ENCODE data around the gene GRHL1. TPM values are rescaled to one million over a fixed set of nuclear protein-coding genes. Genes with fewer than 3 reads are reported as not detected.
A peak's percentile ranks its signal among the peaks of the same experiment; 100 is the strongest.

GRHL1 gene
- total and polyA plus RNA-seq, 9 of the 15 experiments (the other 6 are each of a cell fraction or from before 2014, with no cell fraction given) = 1.7 to 6.1 (median 4.7) TPM

- TF ChIP-seq TFE3 (CRISPR knock-in tag; IDR thresholded peaks at IDR 0.05) (peak; percentile 84), NR4A1 (CRISPR knock-in tag; IDR thresholded peaks at IDR 0.05) (no peak), NR4A1 (tag; IDR thresholded peaks at IDR 0.05) (peak; percentile 54; the same call in 1 of the 2 replicates), PTTG1 (tag; IDR thresholded peaks at IDR 0.05; ENCODE audit: low read depth) (no peak), RBM17 (IDR thresholded peaks at IDR 0.05; ENCODE audit: borderline replicate concordance, low read depth, low read length) (no peak), MYBL2 (IDR thresholded peaks at IDR 0.05; ENCODE audit: low read depth) (no peak), MYBL2 (CRISPR knock-in tag; IDR thresholded peaks at IDR 0.05; ENCODE audit: borderline replicate concordance) (no peak), SMARCA5 (IDR thresholded peaks at IDR 0.05) (0 out of 2 replicates have a peak, but pooled peaks have one; percentile 60), RBM22 (IDR thresholded peaks at IDR 0.05; ENCODE audit: low read depth, low read length, poor library complexity, severe bottlenecking) (no peak), ZNF197 (CRISPR knock-in tag; IDR thresholded peaks at IDR 0.05; ENCODE audit: low read depth) (no peak), ZFPM2 (CRISPR knock-in tag; IDR thresholded peaks at IDR 0.05) (no peak), ZNF644 (tag; IDR thresholded peaks at IDR 0.05; ENCODE audit: low read depth) (no peak), SMARCC2 (IDR thresholded peaks at IDR 0.05; ENCODE audit: low read depth) (no peak), BRCA1 (IDR thresholded peaks at IDR 0.05) (no peak), BRCA1 (CRISPR knock-in tag; IDR thresholded peaks at IDR 0.05) (no peak), ZFP30 (CRISPR knock-in tag; IDR thresholded peaks at IDR 0.05; ENCODE audit: borderline replicate concordance) (no peak), THRB (CRISPR knock-in tag; conservative IDR thresholded peaks at IDR 0.05) (no peak), MBD2 (IDR thresholded peaks at IDR 0.05; ENCODE audit: borderline replicate concordance, low read depth) (no peak), HSF4 (CRISPR knock-in tag; IDR thresholded peaks at IDR 0.05; ENCODE audit: borderline replicate concordance) (no peak), CTCF (IDR thresholded peaks at IDR 0.05 in 2 of 3, conservative IDR thresholded peaks at IDR 0.05 in 1 of 3; ENCODE audit: insufficient read depth in 2 of 3, low read depth in 1 of 3, low read length in 3 of 3) (peak in 2 of 3 experiments; percentile 41 to 55; a peak in 3 of 6 replicates), ZNF740 (CRISPR knock-in tag; IDR thresholded peaks at IDR 0.05) (no peak), ZNF740 (tag; IDR thresholded peaks at IDR 0.05) (no peak), TEAD4 (IDR thresholded peaks at IDR 0.05; ENCODE audit: low read length) (no peak), TEAD4 (CRISPR knock-in tag; IDR thresholded peaks at IDR 0.05; ENCODE audit: borderline replicate concordance) (no peak)
These were observed 77.0 kb downstream of the GRHL1 start (continued) for GRCh38 chr2:10028407-10028987.

Measured in K562 (cell line).